Measurements from ENCODE around the gene FCGBP.

Gene FCGBP

GRCh38 chr19:39924389-39924788 lies 10.0 kb downstream of the FCGBP start:
- Histone ChIP-seq H3K27me3 (no peaks in the 10 kb centered on the region), H3K36me3 (peaks cover 0 to 92% (median 0%) of the 10 kb centered on the region in 11 experiments; a peak in 6 of 22 replicates), H4K20me1 (no peaks in the 10 kb centered on the region), H3K9ac (no peak overlapping the region), H3K9me3 (replicated peaks in 1 of 11) (0 out of 22 replicates have a peak, but pooled peaks cover 0 to 5% (median 0%) of the 10 kb centered on the region in 11 experiments), H3K4me1 (peaks cover 0 to 63% (median 0%) of the 10 kb centered on the region in 10 experiments; a peak in 6 of 20 replicates), H3K4me3 (no peak overlapping the region), H3K4me2 (peak overlapping the region in 2 of 11 experiments; percentile 64 to 65; a peak in 4 of 22 replicates), H3K27ac (no peak overlapping the region)
- TF ChIP-seq Cebpa-rat (IDR thresholded peaks at IDR 0.05): no peak

- H3K27me3 ChIP-seq: no peaks in the 10 kb centered on the region
- H3K27ac ChIP-seq: no peak overlapping the region
- 0 out of 22 replicates have a peak, but pooled peaks cover 0 to 5% (median 0%) of the 10 kb centered on the region in 11 experiments for H3K9me3 ChIP-seq (replicated peaks in 1 of 11)
- no peak for TF ChIP-seq Cebpa-rat (IDR thresholded peaks at IDR 0.05)
- peak overlapping the region in 2 of 11 experiments; percentile 64 to 65; a peak in 3 of 22 replicates for H3K4me2 ChIP-seq
- no peaks in the 10 kb centered on the region for H4K20me1 ChIP-seq
- no peak overlapping the region for H3K4me3 ChIP-seq
- H3K4me1 ChIP-seq: peaks cover 0 to 58% (median 0%) of the 10 kb centered on the region in 10 experiments; a peak in 6 of 20 replicates
- peaks cover 0 to 92% (median 0%) of the 10 kb centered on the region in 11 experiments; a peak in 6 of 22 replicates for H3K36me3 ChIP-seq
- H3K9ac ChIP-seq: no peak overlapping the region
Observed at GRCh38 chr19:39923862-39924261, 10.6 kb downstream of the FCGBP start.

GRCh38 chr19:39919976-39920375 lies 14.5 kb downstream of the FCGBP start:
- peaks cover 0 to 95% (median 0%) of the 10 kb centered on the region in 11 experiments; a peak in 6 of 22 replicates for H3K36me3 ChIP-seq
- TF ChIP-seq Cebpa-rat (IDR thresholded peaks at IDR 0.05): no peak
- no peaks in the 10 kb centered on the region for H3K27me3 ChIP-seq

GRCh38 chr19:39918183-39918651 lies 16.2 kb downstream of the FCGBP start:
- Histone ChIP-seq H3K36me3 (peaks cover 0 to 97% (median 0%) of the 10 kb centered on the region in 11 experiments; a peak in 6 of 22 replicates), H3K4me1 (peaks cover 0 to 21% (median 0%) of the 10 kb centered on the region in 10 experiments; a peak in 2 of 20 replicates), H3K9ac (no peak overlapping the region), H4K20me1 (0 out of 22 replicates have a peak, but pooled peaks cover 0 to 7% (median 0%) of the 10 kb centered on the region in 11 experiments), H3K4me2 (no peak overlapping the region), H3K27me3 (no peaks in the 10 kb centered on the region), H3K4me3 (no peak overlapping the region), H3K27ac (no peak overlapping the region), H3K9me3 (replicated peaks in 1 of 11) (0 out of 22 replicates have a peak, but pooled peaks cover 0 to 5% (median 0%) of the 10 kb centered on the region in 11 experiments)
- no peak for TF ChIP-seq Cebpa-rat (IDR thresholded peaks at IDR 0.05)

More at GRCh38 chr19:39919976-39920375, 14.5 kb downstream of the FCGBP start:
- Histone ChIP-seq H3K4me1 (peaks cover 0 to 39% (median 0%) of the 10 kb centered on the region in 10 experiments; a peak in 6 of 20 replicates), H3K27ac (no peak overlapping the region), H3K9me3 (replicated peaks in 1 of 11) (0 out of 22 replicates have a peak, but pooled peaks cover 0 to 5% (median 0%) of the 10 kb centered on the region in 11 experiments), H3K4me2 (no peak overlapping the region), H3K9ac (no peak overlapping the region), H4K20me1 (0 out of 22 replicates have a peak, but pooled peaks cover 0 to 7% (median 0%) of the 10 kb centered on the region in 11 experiments), H3K4me3 (no peak overlapping the region)

- Histone ChIP-seq H3K9me3 (replicated peaks in 1 of 11) (0 out of 22 replicates have a peak, but pooled peaks cover 0 to 5% (median 0%) of the 10 kb centered on the region in 11 experiments), H3K27me3 (no peaks in the 10 kb centered on the region), H3K36me3 (peaks cover 0 to 97% (median 0%) of the 10 kb centered on the region in 11 experiments; a peak in 6 of 22 replicates), H4K20me1 (0 out of 22 replicates have a peak, but pooled peaks cover 0 to 7% (median 0%) of the 10 kb centered on the region in 11 experiments), H3K4me1 (peaks cover 0 to 17% (median 0%) of the 10 kb centered on the region in 10 experiments; a peak in 2 of 20 replicates), H3K4me2 (0 out of 22 replicates have a peak overlapping the region, but pooled peaks of 1 of the 11 experiments have one; percentile 14), H3K27ac (no peak overlapping the region), H3K4me3 (no peak overlapping the region), H3K9ac (no peak overlapping the region)
- no peak for TF ChIP-seq Cebpa-rat (IDR thresholded peaks at IDR 0.05)
Observed at GRCh38 chr19:39917561-39918182, 16.8 kb downstream of the FCGBP start.

GRCh38 chr19:39916851-39917396 lies 17.5 kb downstream of the FCGBP start:
- H3K36me3 ChIP-seq: peaks cover 0 to 95% (median 0%) of the 10 kb centered on the region in 11 experiments; a peak in 6 of 22 replicates
- H3K27ac ChIP-seq: no peak overlapping the region
- H3K4me1 ChIP-seq: peaks cover 0 to 17% (median 0%) of the 10 kb centered on the region in 10 experiments; a peak in 2 of 20 replicates
- no peaks in the 10 kb centered on the region for H3K27me3 ChIP-seq
- H3K9me3 ChIP-seq (replicated peaks in 1 of 11): 0 out of 22 replicates have a peak, but pooled peaks cover 0 to 5% (median 0%) of the 10 kb centered on the region in 11 experiments
- H3K4me2 ChIP-seq: peak overlapping the region in 1 of 11 experiments; percentile 14; a peak in 1 of 22 replicates
- H4K20me1 ChIP-seq: 0 out of 22 replicates have a peak, but pooled peaks cover 0 to 7% (median 0%) of the 10 kb centered on the region in 11 experiments
- H3K4me3 ChIP-seq: no peak overlapping the region
- no peak overlapping the region for H3K9ac ChIP-seq
- TF ChIP-seq Cebpa-rat (IDR thresholded peaks at IDR 0.05): no peak

- Histone ChIP-seq H3K27me3 (no peaks in the 10 kb centered on the region), H4K20me1 (0 out of 22 replicates have a peak, but pooled peaks cover 0 to 7% (median 0%) of the 10 kb centered on the region in 11 experiments), H3K4me2 (no peak overlapping the region), H3K9me3 (replicated peaks in 1 of 11) (0 out of 22 replicates have a peak, but pooled peaks cover 0 to 5% (median 0%) of the 10 kb centered on the region in 11 experiments), H3K4me3 (no peak overlapping the region), H3K9ac (no peak overlapping the region), H3K4me1 (peaks cover 0 to 17% (median 0%) of the 10 kb centered on the region in 10 experiments; a peak in 2 of 20 replicates), H3K36me3 (peaks cover 0 to 88% (median 0%) of the 10 kb centered on the region in 11 experiments; a peak in 6 of 22 replicates), H3K27ac (no peak overlapping the region)
- no peak for TF ChIP-seq Cebpa-rat (IDR thresholded peaks at IDR 0.05)
Observed at GRCh38 chr19:39916236-39916635, 18.2 kb downstream of the FCGBP start.

- H3K4me1 ChIP-seq: peaks cover 0 to 17% (median 0%) of the 10 kb centered on the region in 10 experiments; a peak in 2 of 20 replicates
- H3K36me3 ChIP-seq: peaks cover 0 to 87% (median 0%) of the 10 kb centered on the region in 11 experiments; a peak in 6 of 22 replicates
- no peak overlapping the region for H3K4me2 ChIP-seq
- H4K20me1 ChIP-seq: peaks cover 0 to 7% (median 0%) of the 10 kb centered on the region in 11 experiments; a peak in 1 of 22 replicates
- H3K27me3 ChIP-seq: no peaks in the 10 kb centered on the region
- H3K9me3 ChIP-seq (replicated peaks in 1 of 11): 0 out of 22 replicates have a peak, but pooled peaks cover 0 to 5% (median 0%) of the 10 kb centered on the region in 11 experiments
- H3K4me3 ChIP-seq: no peak overlapping the region
- no peak overlapping the region for H3K27ac ChIP-seq
- no peak overlapping the region for H3K9ac ChIP-seq
- TF ChIP-seq Cebpa-rat (IDR thresholded peaks at IDR 0.05): no peak
Observed at GRCh38 chr19:39915848-39916215, 18.6 kb downstream of the FCGBP start.

All from BLaER1 treated with 17β-estradiol and CSF1 and Interleukin-3, amounts not matched to agents 10 nM and 100 nM (cell line).